ENCODE data around the gene NAA15.

GRCh38 chr4:139256349-139256748, 45.0 kb upstream of the NAA15 start:
- TF ChIP-seq CTCF (conservative IDR thresholded peaks at IDR 0.05; ENCODE audit: low read length) = no peak
- no peak for TF ChIP-seq EZH2phosphoT487 (IDR thresholded peaks at IDR 0.05; ENCODE audit: borderline replicate concordance)

Measured in Loucy (cell line).